Islet of Langerhans (tissue), 1 donor: ENCODE results near the gene SNHG17.

Experiments
- FAIRE-seq: peaks from one replicate; lab custom pipeline; 2011; peaks lifted over from hg19 to GRCh38; lab: Jason Lieb, UNC

SNHG17 gene

DNA sequence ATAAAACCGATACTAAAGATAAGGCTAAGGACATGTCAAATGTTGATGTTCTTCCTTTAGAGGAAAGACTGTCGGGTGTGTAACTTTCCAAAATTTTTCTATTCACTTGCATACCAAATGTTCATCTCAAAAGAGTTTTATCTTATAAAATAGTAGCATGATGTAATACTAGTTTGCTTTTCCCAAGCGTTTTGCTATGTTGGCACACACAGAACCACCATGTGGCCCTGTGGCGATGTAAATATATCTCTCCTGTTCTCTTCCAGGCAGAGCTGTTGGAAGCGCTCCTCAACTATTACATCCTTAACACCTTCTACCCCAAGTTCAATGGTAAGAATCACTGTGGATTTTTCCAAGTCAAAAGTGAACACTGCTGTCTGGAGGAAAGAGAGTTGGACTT, 62.3 kb downstream of the SNHG17 start:
- FAIRE-seq: no peak
